ENCODE data around the gene TMEM18.
"Not testable (repeated sequence)": the region's sequence is repeated elsewhere in the genome, so short reads cannot be mapped to it uniquely, and the experiment has no call there.

The TMEM18 gene

DNA sequence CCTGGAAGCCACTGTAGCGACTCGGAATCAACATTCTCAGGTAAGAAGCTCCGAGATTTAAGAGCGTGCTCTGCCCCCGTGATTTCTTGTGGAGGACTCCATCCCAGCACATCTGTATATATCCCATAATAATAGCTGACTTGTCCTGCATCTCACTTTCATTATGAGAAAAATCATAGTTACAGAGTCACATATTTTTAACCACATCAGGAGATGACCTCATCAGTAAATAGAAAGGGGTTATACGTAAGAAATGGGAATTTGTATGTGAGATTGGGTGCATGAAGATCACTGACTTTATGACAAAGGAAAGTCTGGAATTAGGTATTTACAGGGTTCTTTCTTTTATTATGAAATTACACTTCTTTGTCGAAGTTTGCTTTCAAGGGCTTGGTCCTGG, 16.4 kb upstream of the TMEM18 start:
- DNase-seq (ENCODE audit: low read depth in 2 of 2): no peak

DNA sequence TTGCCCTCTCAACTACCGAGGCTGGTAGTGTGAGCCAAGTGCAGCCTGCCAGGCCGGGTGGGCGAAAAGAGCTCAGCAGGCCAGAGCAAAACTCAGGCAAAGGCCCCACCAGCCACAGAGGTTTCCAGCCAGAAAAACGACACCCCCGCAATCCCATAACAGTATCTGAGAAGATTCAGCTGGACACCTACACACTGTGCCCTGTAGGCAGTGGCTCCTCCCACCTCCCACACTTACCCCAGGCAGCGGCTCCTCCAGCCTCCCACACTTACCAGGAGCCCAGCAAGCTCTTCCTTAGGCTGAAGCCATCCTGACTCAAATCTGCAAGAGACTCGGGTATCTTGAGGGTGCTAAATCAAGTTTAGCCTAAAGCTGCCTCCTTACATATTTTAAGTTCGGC, 15.6 kb upstream of the TMEM18 start:
- no peak for DNase-seq (ENCODE audit: low read depth in 2 of 2)

DNA sequence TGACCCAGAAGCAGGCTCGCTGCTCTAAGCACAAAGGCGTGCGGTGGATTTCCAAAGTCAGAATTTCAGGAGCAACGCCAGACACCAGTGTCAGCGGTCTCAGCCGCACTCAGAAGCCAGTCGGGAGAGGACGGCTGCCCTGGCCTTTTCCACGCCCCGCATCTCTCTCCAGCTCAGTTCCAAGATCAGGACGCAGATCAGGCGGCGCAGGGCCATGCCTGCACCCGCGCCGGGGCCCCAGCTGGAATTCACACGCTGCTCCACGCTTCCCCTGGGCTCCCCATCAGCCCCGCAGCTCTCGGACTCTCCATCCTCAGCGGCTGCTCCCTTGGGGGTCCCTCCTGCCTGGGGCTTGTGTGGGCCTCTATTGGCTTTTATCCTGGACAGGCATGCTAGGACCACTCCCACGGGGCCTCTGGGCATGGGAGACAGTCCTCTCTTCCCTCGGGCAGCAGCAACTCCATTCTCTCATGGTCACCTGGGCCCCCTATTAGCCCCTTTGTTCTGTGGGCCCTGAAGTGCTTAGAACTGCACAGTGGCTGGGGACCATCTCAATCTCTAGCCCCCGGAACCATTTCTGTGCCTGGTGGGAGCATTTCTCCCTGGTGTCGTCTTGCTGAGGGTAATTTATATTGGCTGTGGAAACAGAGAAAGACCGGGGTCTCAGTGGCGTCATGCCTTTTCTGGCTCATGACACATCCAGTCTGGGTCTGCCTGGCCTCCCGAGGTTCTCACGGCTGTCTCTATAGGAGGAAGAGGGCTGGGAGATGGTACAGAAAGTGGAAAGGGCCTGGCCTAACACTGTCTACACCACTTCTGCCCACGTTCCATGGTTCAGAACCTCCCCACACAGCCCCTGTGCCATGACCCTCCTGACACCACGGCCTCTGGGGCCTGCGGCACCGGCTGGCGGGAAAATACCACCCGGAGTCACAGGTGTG, 14.9 kb upstream of the TMEM18 start:
- DNase-seq (ENCODE audit: low read depth in 2 of 2): no peak

DNA sequence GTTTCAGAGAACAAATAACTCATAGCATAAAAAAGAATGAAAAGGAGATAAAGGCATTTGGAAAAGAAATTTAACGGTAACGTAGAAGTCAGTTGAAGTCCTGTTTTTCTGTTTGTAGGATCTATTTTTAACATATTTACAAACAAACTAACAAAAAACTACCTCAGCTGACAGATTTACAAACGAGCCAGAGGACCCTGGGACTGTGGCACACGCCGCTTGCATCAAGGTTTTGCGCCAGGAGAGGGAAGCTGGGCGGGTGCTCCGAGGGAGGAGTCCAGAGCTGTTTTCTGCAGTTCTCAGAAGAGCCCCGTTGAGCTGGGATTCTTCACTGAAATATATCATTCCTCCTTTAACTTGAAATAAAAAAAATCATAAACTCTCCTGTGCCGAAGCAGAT, 13.6 kb upstream of the TMEM18 start:
- no peak for DNase-seq (ENCODE audit: low read depth in 2 of 2)

DNA sequence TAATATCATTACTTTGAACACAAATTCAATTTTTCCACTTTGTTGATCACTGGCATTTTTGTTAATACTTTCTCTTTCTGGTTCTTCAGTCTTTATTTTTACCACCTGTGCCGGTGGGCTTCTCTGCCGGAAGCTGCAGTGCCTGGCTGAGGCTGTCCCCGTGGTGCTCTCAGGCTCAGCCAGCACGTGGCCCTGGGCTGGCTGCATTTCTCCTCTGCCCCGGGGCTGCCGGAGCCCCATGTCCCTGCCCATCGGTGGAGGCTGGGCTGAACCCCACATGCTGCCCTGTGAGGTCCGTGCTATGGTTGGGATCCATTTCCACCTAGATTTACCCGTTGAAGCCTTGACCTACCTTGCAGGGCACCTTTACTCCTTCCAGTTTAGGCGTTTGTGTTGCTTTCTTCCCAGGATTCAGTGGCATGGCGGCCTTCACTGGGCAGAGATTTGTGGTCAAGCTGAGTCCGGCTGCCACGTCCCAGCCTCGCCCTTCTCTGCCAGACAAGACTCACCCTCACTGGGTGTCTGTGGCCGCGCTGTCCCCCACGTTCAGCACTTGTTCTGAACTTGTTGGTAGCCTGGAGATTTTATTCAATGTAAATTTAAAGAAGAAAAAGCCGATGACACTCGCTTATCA, 12.8 kb upstream of the TMEM18 start:
- DNase-seq (ENCODE audit: low read depth in 2 of 2): no peak

DNA sequence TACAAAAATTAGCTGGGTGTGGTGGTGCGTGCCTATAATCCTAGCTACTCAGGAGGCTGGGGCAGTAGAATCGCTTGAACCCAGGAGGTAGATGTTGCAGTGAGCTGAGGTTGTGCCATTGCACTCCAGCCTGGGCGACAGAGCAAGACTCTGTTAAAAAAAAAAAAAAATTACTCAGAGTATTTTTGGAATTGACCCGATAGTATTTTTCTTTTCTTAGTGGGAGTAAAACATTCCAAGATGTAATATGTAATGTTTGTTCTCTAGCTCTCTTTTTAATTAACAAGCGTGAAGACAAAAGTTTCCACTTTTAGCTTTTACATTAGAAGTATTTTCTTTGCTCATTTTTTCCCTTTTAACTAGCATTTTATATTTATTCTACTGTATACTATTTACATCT, 12.0 kb upstream of the TMEM18 start:
- DNase-seq (ENCODE audit: low read depth in 2 of 2): no peak

DNA sequence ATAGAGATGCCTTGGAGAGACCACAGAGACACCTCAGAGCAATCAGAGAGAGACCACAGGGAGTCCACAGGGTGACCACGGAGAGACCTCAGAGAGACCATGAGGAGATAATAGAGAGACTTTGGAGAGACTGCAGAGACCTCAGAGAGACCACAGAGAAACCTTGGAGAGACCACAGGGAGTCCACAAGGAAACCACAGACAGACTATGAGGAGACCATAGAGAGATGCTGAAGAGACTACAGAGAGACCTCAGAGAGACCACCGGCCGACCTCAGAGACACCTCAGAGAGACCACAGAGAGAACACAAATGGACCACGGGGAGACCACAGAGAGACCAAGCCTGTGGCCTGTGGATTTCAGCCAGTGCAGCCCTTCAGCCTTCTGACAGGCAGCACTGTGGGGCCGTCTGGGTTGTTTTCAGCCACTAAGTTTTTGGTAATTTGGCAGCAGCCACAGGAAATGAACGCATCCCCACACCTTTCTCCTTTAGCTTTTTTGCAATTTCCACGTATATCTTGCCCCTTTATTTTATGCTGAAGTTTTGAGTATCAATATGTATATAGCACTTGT, 11.4 kb upstream of the TMEM18 start:
- no peak for DNase-seq (ENCODE audit: low read depth in 2 of 2)

DNA sequence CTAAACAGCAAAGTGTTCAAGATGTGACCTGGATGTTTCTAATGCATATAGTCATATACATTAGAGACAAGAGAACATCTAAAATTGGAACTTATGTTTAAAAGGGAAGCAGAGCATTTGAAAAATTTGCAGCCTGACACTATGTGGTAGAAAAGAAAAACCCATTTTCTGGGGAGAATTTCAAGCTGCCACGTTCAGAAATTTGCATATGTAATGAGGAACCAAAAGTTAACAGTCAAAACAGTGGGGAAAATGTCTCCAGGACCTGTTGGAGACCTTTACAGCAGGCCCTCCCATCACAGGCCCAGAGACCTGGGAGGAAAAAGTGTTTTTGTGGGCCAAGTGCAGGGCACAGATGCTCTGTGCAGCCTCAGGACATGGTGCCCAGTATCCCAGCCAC, 8.2 kb upstream of the TMEM18 start:
- DNase-seq (ENCODE audit: low read depth in 2 of 2): no peak

DNA sequence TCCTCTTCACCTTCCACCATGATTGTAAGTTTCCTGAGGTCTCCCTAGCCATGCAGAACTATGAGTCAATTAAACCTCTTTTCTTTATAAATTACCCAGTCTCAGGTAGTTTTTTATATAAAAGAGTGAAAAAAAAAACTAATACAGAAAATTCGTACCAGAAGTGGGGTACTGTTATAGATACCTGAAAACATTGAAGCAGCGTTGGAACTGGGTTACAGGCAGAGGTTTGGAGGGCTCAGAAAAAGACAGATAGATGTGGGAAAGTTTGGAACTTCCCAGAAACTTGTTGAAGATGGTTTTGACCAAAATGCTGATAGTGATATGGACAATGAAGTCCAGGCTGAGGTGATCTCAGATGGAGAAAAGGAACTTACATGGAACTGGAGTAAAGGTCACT, 7.7 kb upstream of the TMEM18 start:
- not testable (repeated sequence) for DNase-seq (ENCODE audit: low read depth in 2 of 2)

DNA sequence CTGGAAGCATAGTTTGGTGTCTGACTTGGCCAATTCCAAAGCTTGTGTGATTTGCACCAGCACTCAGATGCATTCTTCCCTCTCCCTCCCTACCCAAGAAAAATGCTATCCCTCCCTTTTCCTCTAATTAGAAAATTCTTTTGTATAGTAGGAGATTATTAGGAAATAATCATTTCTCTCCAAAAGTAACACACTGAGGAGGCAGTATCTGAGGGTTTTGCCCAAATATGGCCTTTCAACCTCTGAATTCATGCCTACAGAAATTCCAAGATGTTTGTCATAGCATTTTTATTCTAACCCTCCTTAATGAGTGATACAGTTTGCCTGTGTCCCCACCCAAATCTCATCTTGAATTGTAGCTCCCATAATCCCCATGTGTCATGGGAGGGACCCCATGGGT, 5.0 kb upstream of the TMEM18 start:
- DNase-seq (ENCODE audit: low read depth in 2 of 2): no peak

DNA sequence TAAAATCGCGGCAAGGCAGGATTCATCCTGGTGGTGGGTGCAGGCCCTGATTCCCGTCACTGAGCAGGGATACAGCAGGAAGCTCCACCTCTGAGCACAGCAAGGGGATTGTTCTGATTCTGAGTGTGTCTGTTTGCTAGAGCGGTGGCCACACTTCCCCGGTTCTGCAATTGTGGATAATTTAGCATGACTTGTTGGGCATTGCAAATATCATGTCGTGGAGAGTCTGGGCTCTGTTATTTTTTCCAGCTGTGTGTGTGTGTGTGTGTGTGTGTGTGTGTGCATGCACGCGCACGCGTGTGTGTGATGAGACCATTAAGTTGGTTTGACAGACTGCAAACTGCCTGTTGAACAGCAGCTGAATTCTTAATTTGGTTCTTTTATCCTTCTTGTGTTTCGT, 4.1 kb upstream of the TMEM18 start:
- no peak for DNase-seq (ENCODE audit: low read depth in 2 of 2)

DNA sequence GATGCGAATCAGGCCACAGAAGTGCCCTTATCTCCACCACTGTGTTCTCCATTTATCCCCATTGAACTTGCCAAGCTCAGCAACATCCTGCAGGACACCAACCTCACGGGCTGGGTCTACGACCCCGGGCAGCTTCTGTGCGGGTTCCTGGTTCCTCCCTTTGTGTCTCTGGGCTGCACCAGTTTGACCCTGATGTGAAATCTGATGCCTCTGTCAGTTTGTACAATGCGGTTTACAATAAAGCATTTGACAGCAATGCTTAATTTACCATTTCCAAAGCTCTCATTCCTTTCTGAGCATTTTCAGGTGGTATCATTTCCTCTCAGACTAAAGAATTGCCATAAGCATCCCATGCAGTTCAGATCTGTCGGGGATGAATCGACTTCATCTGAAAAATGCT, 3.3 kb upstream of the TMEM18 start:
- DNase-seq (ENCODE audit: low read depth in 2 of 2): no peak

DNA sequence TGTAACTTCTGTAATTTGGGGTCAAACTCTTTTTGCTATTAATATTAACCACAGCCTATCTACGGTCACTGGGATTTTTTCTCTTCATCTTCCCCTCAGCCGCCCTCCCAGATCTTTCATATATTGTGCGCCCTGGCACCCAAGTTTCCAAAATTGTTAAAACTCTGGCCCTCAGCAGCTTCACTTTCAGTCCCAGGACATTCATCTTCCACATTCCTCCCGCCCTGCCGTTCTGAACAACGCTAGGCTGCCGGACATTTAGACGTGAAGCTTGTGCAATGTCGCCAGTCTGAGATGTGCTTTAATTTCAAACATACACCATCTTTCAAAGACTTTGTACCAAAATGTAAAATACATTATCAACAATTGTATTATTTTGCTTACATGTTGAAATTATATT, 1.8 kb upstream of the TMEM18 start:
- no peak for DNase-seq (ENCODE audit: low read depth in 2 of 2)

DNA sequence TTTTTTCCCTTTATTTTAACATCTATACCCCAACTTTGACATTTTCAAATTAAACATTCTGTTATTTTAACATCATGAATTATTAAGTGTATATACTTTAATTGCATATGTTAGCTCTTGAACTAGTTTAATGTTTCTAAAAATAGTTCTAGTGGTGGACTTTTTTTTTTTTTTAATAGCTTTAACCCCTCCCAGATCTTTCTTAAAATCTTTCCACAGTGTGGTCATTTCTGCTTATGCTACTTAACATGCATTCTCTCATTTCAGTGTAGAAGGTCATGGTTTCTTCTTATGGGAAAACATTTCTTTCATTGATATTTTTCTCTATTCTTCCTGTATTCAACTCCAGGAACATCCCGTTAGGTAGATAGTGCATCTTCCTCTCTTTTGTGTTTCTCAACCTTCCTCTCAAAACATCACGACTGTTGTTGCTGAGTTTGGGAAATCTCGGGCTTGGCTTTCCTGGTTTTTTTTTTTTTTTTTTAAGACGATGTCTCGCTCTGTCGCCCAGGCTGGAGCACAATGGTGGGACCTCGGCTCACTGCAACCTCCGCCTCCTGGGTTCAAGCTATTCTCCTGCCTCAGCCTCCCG, 849 bp upstream of the TMEM18 start:
- no peak for DNase-seq (ENCODE audit: low read depth in 2 of 2)

DNA sequence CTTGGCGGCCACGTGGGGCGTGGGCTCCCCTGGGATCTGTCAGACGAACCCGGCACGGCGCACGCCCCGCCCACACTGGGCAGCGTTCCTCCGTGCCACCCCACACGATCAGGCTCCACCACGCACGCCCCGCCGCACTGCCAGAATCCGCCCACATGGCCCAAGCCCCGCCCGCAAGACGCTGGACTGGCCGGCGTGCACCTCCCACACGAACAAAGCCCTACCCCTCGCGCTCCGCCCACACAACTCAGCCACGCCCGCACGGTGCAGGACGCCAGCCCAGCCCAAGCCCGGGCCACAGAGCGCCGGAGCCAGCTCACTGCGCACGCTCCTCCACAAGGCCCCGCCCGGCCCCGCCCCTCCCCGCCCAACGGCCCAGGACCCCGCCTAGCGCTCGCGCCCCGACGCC, 555 bp downstream of the TMEM18 start:
- peak; percentile 87 to 93 for DNase-seq (ENCODE audit: low read depth in 2 of 2)

DNA sequence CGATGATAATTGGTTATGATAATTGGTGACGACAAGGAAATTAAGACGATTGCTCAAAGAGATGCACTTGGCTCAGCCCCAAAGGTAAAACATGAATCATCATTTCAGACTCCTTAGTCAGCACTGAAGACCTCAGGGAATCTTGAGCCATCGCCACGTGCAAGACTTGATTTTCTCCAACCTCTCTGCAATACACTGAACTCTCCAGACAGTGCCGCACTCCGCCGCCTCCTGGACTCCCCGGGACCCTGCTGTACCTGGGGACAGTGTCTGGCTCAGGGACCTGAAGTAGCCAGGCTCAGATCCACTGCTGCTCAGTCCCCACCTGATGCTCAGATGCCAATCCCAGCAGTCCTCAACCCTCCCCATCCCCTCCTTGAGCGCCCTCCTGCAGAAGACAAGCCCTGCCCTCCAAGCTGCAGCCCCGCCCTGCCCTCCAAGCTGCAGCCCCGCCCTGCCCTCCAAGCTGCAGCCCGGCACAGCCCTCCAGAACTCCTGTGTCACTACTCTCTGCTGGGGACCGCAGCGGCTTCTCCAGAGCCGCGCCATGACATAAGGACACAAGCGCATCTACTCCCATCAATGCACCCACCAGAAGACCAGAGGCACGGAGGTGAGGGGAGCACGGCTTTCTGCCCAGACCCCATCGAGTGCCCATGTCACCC, 1.1 kb downstream of the TMEM18 start:
- DNase-seq (ENCODE audit: low read depth in 2 of 2): no peak

DNA sequence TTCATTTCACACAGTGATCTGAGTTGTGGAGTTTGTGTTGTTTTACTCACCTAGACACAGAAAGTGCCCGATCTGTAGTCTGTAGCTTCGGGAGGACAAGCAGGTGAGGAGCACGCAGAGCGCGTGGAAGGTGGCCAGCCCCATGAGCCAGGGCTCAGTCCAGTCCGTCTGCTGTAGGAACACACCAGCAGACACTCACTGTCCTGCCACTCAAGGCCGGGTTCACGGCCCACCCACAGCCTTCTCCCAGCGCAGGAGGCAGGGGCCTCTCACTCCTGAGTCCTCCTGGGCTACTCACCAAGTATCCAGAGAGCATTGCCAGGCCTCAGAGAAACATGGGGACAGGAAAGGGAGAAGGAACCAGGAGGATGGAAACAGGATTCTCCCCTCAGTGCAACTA, 1.7 kb downstream of the TMEM18 start:
- no peak for DNase-seq (ENCODE audit: low read depth in 2 of 2)

DNA sequence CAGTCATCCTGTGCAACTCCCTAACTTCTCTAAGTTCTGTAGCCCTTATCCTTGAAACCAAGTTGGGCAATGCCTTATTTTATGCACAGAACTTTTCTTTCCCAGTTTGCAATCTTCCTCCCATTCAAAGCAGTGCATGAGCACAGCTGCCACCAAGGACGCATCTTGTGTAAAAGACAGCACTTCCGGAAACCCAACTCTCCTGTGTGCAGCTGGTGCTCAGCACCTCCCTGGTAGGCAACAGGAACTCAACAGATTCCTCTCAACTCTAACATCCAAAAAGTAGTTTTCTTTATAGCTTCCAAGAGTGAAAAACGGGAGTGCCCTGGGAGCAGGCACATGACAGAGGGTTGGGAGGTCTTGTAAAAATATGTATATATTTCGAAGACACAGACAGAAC, 2.2 kb downstream of the TMEM18 start:
- DNase-seq (ENCODE audit: low read depth in 2 of 2): no peak

DNA sequence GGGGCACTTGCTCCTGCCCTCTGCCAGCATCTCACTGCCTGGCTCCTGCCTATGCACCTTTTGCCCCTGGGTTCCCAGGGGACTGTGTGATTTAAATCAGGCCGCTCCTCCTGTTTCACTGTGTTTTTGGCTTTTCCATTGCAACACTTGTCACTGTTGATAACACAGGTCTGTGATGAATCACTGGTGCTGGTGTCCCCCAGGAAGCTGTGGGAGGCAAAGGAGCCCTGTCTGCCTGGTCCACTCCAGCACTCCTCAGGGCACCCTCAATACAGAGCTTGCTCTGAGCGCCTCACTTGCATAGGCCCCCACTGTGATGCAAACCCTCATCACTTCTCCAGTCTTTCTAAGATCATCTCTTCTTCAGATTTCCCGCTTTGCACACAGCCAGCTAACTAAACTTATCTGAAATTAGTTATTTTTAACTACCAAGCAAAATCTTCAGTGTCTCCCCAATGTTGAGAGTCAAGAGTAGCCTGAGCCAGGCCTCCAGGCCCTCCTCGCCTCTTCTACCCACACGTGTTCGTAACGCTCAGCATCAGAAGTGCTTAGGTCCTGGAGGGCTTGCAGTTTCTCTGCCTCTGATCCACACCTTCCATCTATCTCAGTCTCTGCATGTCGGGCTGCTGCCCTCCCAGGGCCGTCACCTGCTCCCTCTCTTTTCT, 2.8 kb downstream of the TMEM18 start:
- no peak for DNase-seq (ENCODE audit: low read depth in 2 of 2)

DNA sequence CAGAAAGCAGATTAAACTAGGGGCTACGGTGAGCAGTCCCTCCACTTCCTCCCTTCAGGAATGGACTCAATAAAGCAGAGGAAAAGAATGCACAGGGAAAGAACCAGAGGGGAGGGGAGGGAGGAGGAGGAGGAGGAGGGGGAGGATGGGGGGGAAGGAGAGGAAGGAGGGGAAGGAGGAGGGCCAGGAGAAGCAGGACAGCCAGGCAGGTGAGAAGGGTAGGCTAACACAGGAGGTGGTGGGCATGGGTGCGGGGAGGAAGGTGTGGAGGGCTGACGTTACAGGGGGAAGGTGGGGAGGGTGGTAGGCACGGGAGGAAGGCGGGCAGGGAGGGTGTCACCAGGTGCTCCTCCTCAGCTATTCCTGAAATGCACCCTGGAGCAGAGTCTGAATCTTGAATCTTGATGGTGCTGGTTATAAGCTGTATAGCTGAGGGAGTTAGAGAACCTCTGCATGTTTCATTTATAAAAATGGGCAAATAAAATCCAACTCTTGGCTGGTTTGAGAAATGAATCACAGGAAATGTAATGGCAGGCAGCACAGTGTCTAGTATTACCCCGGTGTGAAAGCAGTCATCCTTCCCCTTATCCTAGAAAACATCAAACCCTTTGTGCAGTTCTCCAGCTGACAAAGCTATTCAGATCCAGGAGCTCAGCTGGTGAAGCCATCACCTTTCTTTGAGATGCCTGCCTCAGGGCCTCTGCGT, 3.4 kb downstream of the TMEM18 start:
- DNase-seq (ENCODE audit: low read depth in 2 of 2): no peak

DNA sequence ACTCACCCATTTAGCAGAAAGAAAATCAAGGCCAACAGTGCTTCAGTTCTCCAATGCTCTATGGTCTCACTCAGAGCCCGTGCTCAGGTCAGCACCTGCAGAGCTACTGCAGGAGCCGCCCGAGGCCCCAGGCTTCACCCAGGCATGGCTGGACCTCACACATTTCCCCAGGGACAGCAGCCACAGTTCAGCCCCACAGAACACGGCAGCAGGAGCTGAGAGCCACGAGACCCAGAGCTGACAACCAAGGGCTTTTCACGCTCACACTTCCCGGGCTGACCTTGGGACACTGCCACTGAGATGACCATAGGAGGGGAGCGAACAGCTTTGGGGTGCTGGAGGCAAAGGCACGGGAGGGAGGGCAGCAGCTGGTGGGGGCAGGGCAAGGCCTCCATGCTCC, 4.2 kb downstream of the TMEM18 start:
- no peak for DNase-seq (ENCODE audit: low read depth in 2 of 2)
